HG02884 (cell line): Measurements from ENCODE around the gene CSNK1G3.

ENCODE experiments used
- ATAC-seq: cut with Tn5 transposase; IDR thresholded peaks from one replicate; pipeline ENCODE4 v1.9.1; 2021; ENCODE audit warnings: mild to moderate bottlenecking, moderate library complexity; ENCODE audit not compliant: unreplicated experiment

CSNK1G3 gene

GRCh38 chr5:123512611-123513461 is 859 bp downstream of the CSNK1G3 start:
- peak; percentile 23 for ATAC-seq

- ATAC-seq, result no peak
Observed at GRCh38 chr5:123514615-123515355, 2.8 kb downstream of the CSNK1G3 start.

- no peak for ATAC-seq
Observed at GRCh38 chr5:123515904-123516303, 3.9 kb downstream of the CSNK1G3 start.

- ATAC-seq, result no peak
Observed at GRCh38 chr5:123517476-123517875, 5.5 kb downstream of the CSNK1G3 start.

GRCh38 chr5:123518111-123518510 is 6.1 kb downstream of the CSNK1G3 start:
- no peak for ATAC-seq

- ATAC-seq, result peak; percentile 61
Observed at GRCh38 chr5:123520677-123521247, 8.8 kb downstream of the CSNK1G3 start.

- ATAC-seq, result no peak
Observed at GRCh38 chr5:123524146-123524545, 12.2 kb downstream of the CSNK1G3 start.

GRCh38 chr5:123527190-123527589 is 15.2 kb downstream of the CSNK1G3 start:
- no peak for ATAC-seq

- no peak for ATAC-seq
Observed at GRCh38 chr5:123528065-123528464, 16.1 kb downstream of the CSNK1G3 start.

GRCh38 chr5:123528878-123529277 is 16.9 kb downstream of the CSNK1G3 start:
- no peak for ATAC-seq

- no peak for ATAC-seq
Observed at GRCh38 chr5:123530728-123531127, 18.8 kb downstream of the CSNK1G3 start.

- ATAC-seq, result no peak
Observed at GRCh38 chr5:123535648-123536047, 23.7 kb downstream of the CSNK1G3 start.

- ATAC-seq, result no peak
Observed at GRCh38 chr5:123537256-123537655, 25.3 kb downstream of the CSNK1G3 start.

GRCh38 chr5:123537845-123538244 is 25.9 kb downstream of the CSNK1G3 start:
- ATAC-seq, result no peak

GRCh38 chr5:123538670-123539459 is 26.9 kb downstream of the CSNK1G3 start:
- ATAC-seq, result no peak

- ATAC-seq, result no peak
Observed at GRCh38 chr5:123540534-123540933, 28.6 kb downstream of the CSNK1G3 start.

GRCh38 chr5:123543438-123543837 is 31.5 kb downstream of the CSNK1G3 start:
- ATAC-seq, result no peak

GRCh38 chr5:123545506-123545905 is 33.5 kb downstream of the CSNK1G3 start:
- no peak for ATAC-seq

GRCh38 chr5:123546657-123547056 is 34.7 kb downstream of the CSNK1G3 start:
- ATAC-seq, result no peak

- ATAC-seq, result peak; percentile 99
Observed at GRCh38 chr5:123549256-123549904, 37.4 kb downstream of the CSNK1G3 start.
